ENCODE data around the gene NCMAP.

The NCMAP gene

GRCh38 chr1:24636661-24637357, 80.9 kb downstream of the NCMAP start:
- no peak for DNase-seq

GRCh38 chr1:24639094-24639493, 83.2 kb downstream of the NCMAP start:
- no peak for DNase-seq

GRCh38 chr1:24639881-24640280, 84.0 kb downstream of the NCMAP start:
- DNase-seq, result no peak

- no peak for DNase-seq
These were observed 84.4 kb downstream of the NCMAP start for GRCh38 chr1:24640288-24640687.

- peak; percentile 45 for DNase-seq
These were observed 85.8 kb downstream of the NCMAP start for GRCh38 chr1:24641646-24642151.

- peak; percentile 95 for DNase-seq
These were observed 86.8 kb downstream of the NCMAP start, which contains the start of gene SRRM1 for GRCh38 chr1:24642481-24643362. Gene SRRM1 (plus strand): TSS chr1:24643302. CDS start chr1:24643327, 25 bp downstream.

GRCh38 chr1:24643363-24644099, 87.6 kb downstream of the NCMAP start:
- no peak for DNase-seq

- peak; percentile 33 for DNase-seq
These were observed 88.2 kb downstream of the NCMAP start for GRCh38 chr1:24644100-24644384.

GRCh38 chr1:24648919-24649318, 93.0 kb downstream of the NCMAP start:
- DNase-seq, result no peak

- DNase-seq, result no peak
These were observed 96.5 kb downstream of the NCMAP start for GRCh38 chr1:24652382-24652781.

- DNase-seq, result no peak
These were observed 98.1 kb downstream of the NCMAP start for GRCh38 chr1:24654010-24654409.

GRCh38 chr1:24656046-24656445, 100.2 kb downstream of the NCMAP start:
- DNase-seq, result no peak

- no peak for DNase-seq
These were observed 101.9 kb downstream of the NCMAP start for GRCh38 chr1:24657781-24658180.

All from activated CD4-positive, CD25-positive, alpha-beta regulatory T cell treated with anti-CD3 and anti-CD28 coated beads, Interleukin-2, amount 50 U/mL, for 72 hours (primary cell).